ENCODE data around the gene ROR1. TPM values are rescaled to one million over a fixed set of nuclear protein-coding genes. Genes with fewer than 3 reads are reported as not detected.

ROR1 gene
- total and polyA plus RNA-seq, 2 of the 4 experiments (the other 2 are of a cell fraction) = 4.4 to 10.0 TPM

GRCh38 chr1:64183395-64184002, 409.7 kb downstream of the ROR1 start:
- H2AK5ac ChIP-seq (ENCODE audit: low read depth, low read length) = 0 out of 2 replicates have a peak overlapping the region, but pooled peaks have one; percentile 57
- dilution Hi-C loops (cut with HindIII; ENCODE audit: low sequenced_read_pairs, unreplicated experiment) (no loop called here), in situ Hi-C loops (cut with MboI; ENCODE audit: low sequenced_read_pairs) (no loop called here), intact Hi-C loops (cut with micrococcal nuclease) (no loop called here)
- POLR2A ChIA-PET (ENCODE audit: unreplicated experiment) = interaction anchor here (0.5 kb wide), 1 partner anchor 735 kb away, joined by 3 read pairs; no protein-coding TSS in a partner anchor
- no peak overlapping the region for H3K9ac ChIP-seq (ENCODE audit: low read depth, low read length)
- H2BK15ac ChIP-seq (ENCODE audit: low read depth, low read length) = no peak overlapping the region
- peak overlapping the region; percentile 41; the same call in 1 of the 2 replicates for H3K27ac ChIP-seq (ENCODE audit: insufficient read depth, low read length)
- H4K5ac ChIP-seq (ENCODE audit: low read depth, low read length) = no peak overlapping the region
- H3K14ac ChIP-seq (replicated peaks; ENCODE audit: low read depth, low read length) = no peak overlapping the region
- no peaks in the 10 kb centered on the region for H3K79me1 ChIP-seq (ENCODE audit: low read depth in 1 of 2, low read length in 2 of 2)
- H3K18ac ChIP-seq (ENCODE audit: low read depth, low read length) = no peak overlapping the region; the same call in 1 of the 2 replicates
- peaks cover under 1% of the 10 kb centered on the region; the same call in 1 of the 2 replicates for H3K36me3 ChIP-seq (ENCODE audit: control insufficient read depth, insufficient read depth, low read length)
- no peaks in the 10 kb centered on the region; the same call in 1 of the 2 replicates for H3K9me1 ChIP-seq (ENCODE audit: insufficient read depth, low read length)
- H2AFZ ChIP-seq (replicated peaks; ENCODE audit: low read length, poor library complexity) = no peak overlapping the region
- H4K91ac ChIP-seq (ENCODE audit: insufficient read depth, low read depth, low read length) = no peak overlapping the region
- no peaks in the 10 kb centered on the region for H3K9me3 ChIP-seq (ENCODE audit: control insufficient read depth, insufficient read depth, low read length)
- H3K56ac ChIP-seq (ENCODE audit: extremely low read depth, insufficient read depth, low read length) = no peak overlapping the region
- H3K23ac ChIP-seq (ENCODE audit: low read depth, low read length) = no peak overlapping the region
- H2BK5ac ChIP-seq (ENCODE audit: low read depth, low read length, poor library complexity, severe bottlenecking) = peak overlapping the region; percentile 61
- H2AK9ac ChIP-seq (replicated peaks; ENCODE audit: low read depth, low read length, poor library complexity) = no peak overlapping the region
- 0 out of 2 replicates have a peak, but pooled peaks have one; percentile 7 for ATAC-seq (ENCODE audit: low read depth)
- H3K4me1 ChIP-seq (ENCODE audit: control insufficient read depth, insufficient read depth, low read length) = peaks cover 6% of the 10 kb centered on the region
- peak overlapping the region; percentile 40 for H3K4me2 ChIP-seq (ENCODE audit: low read depth, low read length)
- H3K4me3 ChIP-seq (ENCODE audit: insufficient read depth, low read depth, low read length) = no peak overlapping the region
- CTCF ChIA-PET = interaction anchor here (0.5 to 0.6 kb wide), 2 partner anchors 20 to 842 kb away, joined by 3 read pairs; no protein-coding TSS in a partner anchor
- peak; percentile 61 for DNase-seq
- no CpG with 5 or more reads among the region's 5 CpGs for WGBS, 2 experiments (ENCODE audit: extremely low coverage in 2 of 2, insufficient read length in 1 of 2)
- H2BK20ac ChIP-seq (ENCODE audit: low read depth, low read length) = no peak overlapping the region
- no peak overlapping the region for H2BK120ac ChIP-seq (ENCODE audit: low read depth, low read length)
- 0 out of 2 replicates have a peak, but pooled peaks cover 4% of the 10 kb centered on the region for H4K20me1 ChIP-seq (ENCODE audit: insufficient read depth, low read length)
- H4K8ac ChIP-seq (ENCODE audit: low read depth in 2 of 2, low read length in 2 of 2) = 0 out of 4 replicates have a peak overlapping the region, but pooled peaks of 1 of the 2 experiments have one; percentile 4
- no TSS peak for BruUV-seq (replicated peaks)
- H3K27me3 ChIP-seq (ENCODE audit: control insufficient read depth, insufficient read depth, low read length) = no peaks in the 10 kb centered on the region
- 0 out of 2 replicates have a peak overlapping the region, but pooled peaks have one; percentile 5 for H3K4ac ChIP-seq (ENCODE audit: low read depth, low read length)
- TF ChIP-seq MAFK (IDR thresholded peaks at IDR 0.05; ENCODE audit: low read depth, low read length) = no peak
- no peak for TF ChIP-seq RFX5 (IDR thresholded peaks at IDR 0.05; ENCODE audit: low read depth, low read length)
- no peak for TF ChIP-seq CEBPB (IDR thresholded peaks at IDR 0.05; ENCODE audit: low read depth, low read length)
- TF ChIP-seq SMC3 (IDR thresholded peaks at IDR 0.05; ENCODE audit: low read depth, low read length) = no peak
- no peak for TF ChIP-seq RAD21 (IDR thresholded peaks at IDR 0.05; ENCODE audit: low read length)
- TF ChIP-seq BHLHE40 (IDR thresholded peaks at IDR 0.05; ENCODE audit: low read depth, low read length) = no peak
- TF ChIP-seq, protein P1, sequence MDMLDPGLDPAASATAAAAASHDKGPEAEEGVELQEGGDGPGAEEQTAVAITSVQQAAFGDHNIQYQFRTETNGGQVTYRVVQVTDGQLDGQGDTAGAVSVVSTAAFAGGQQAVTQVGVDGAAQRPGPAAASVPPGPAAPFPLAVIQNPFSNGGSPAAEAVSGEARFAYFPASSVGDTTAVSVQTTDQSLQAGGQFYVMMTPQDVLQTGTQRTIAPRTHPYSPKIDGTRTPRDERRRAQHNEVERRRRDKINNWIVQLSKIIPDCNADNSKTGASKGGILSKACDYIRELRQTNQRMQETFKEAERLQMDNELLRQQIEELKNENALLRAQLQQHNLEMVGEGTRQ (IDR thresholded peaks at IDR 0.05; ENCODE audit: low read depth, low read length) = no peak
- TF ChIP-seq, protein P2, sequence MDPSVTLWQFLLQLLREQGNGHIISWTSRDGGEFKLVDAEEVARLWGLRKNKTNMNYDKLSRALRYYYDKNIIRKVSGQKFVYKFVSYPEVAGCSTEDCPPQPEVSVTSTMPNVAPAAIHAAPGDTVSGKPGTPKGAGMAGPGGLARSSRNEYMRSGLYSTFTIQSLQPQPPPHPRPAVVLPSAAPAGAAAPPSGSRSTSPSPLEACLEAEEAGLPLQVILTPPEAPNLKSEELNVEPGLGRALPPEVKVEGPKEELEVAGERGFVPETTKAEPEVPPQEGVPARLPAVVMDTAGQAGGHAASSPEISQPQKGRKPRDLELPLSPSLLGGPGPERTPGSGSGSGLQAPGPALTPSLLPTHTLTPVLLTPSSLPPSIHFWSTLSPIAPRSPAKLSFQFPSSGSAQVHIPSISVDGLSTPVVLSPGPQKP (IDR thresholded peaks at IDR 0.05; ENCODE audit: borderline replicate concordance, low read depth, low read length) = no peak
- TF ChIP-seq POLR2A (IDR thresholded peaks at IDR 0.05; ENCODE audit: low read depth, low read length) = no peak
- TF ChIP-seq FOS (IDR thresholded peaks at IDR 0.05; ENCODE audit: low read depth, low read length) = no peak
- no peak for TF ChIP-seq MAZ (IDR thresholded peaks at IDR 0.05; ENCODE audit: borderline replicate concordance, low read depth, low read length)
- TF ChIP-seq MXI1 (IDR thresholded peaks at IDR 0.05; ENCODE audit: borderline replicate concordance, low read depth, low read length) = no peak
- TF ChIP-seq NFE2L2 (IDR thresholded peaks at IDR 0.05; ENCODE audit: low read depth, low read length) = no peak
- TF ChIP-seq, protein P3, sequence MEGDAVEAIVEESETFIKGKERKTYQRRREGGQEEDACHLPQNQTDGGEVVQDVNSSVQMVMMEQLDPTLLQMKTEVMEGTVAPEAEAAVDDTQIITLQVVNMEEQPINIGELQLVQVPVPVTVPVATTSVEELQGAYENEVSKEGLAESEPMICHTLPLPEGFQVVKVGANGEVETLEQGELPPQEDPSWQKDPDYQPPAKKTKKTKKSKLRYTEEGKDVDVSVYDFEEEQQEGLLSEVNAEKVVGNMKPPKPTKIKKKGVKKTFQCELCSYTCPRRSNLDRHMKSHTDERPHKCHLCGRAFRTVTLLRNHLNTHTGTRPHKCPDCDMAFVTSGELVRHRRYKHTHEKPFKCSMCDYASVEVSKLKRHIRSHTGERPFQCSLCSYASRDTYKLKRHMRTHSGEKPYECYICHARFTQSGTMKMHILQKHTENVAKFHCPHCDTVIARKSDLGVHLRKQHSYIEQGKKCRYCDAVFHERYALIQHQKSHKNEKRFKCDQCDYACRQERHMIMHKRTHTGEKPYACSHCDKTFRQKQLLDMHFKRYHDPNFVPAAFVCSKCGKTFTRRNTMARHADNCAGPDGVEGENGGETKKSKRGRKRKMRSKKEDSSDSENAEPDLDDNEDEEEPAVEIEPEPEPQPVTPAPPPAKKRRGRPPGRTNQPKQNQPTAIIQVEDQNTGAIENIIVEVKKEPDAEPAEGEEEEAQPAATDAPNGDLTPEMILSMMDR (conservative IDR thresholded peaks at IDR 0.05; ENCODE audit: low read depth, low read length) = no peak
- no peak for TF ChIP-seq RCOR1 (IDR thresholded peaks at IDR 0.05; ENCODE audit: insufficient replicate concordance, low read length)
